Inferior parietal cortex (tissue), 1 donor: Measurements from ENCODE around the gene THAP3.
"Not testable (repeated sequence)": the region's sequence is repeated elsewhere in the genome, so short reads cannot be mapped to it uniquely, and the experiment has no call there.

Experiments
- DNase-seq: peaks from one replicate; pipeline ENCODE4 v3.0.0-alpha.2; 2016; ENCODE audit errors: extremely low spot score

The THAP3 gene

DNA sequence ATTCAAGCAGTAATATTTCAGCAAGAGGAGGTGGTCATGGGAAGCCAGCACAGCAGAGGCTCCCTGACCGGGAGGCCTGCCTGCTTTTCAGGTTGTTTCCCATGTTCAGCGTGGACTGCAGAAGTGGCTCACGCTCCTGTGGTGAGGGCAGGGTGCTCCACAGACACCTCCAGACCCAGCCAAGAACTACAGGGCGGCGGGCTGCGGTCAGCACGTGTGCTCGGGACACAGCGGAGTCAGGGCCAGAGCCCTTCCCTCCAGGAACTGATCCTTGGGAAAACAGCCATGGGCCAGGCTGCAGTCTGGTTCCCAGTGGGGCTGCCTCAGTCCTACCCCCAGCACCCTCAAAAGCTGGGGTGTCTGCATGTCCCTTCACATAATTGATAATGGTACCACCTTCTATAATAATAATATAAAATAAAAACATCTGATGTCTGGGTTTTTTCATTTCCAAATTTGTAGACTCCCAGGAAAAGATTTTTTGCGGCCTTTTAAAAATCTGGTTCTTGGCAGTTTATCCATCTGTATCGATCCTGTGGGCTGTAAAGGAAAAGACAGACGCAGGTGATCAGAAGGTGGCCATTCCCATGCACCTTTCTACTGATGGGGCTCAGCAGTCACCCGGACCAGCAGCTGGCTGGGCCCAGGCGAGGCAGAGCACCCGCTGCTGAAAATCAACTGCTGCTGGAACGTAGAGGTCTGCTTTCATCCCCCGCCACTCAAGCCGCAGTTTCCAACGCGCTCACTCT lies 10.7 kb downstream of the THAP3 start:
- no peak for DNase-seq

- DNase-seq = no peak
These were observed 11.5 kb downstream of the THAP3 start for GRCh38 chr1:6635910-6636760.

- DNase-seq = not testable (repeated sequence)
These were observed 12.1 kb downstream of the THAP3 start for GRCh38 chr1:6636778-6637177.

- DNase-seq = no peak
These were observed 13.1 kb downstream of the THAP3 start for GRCh38 chr1:6637770-6638169.

GRCh38 chr1:6638226-6638625 lies 13.6 kb downstream of the THAP3 start:
- DNase-seq = peak; percentile 47

- DNase-seq = not testable (repeated sequence)
These were observed 16.2 kb downstream of the THAP3 start for GRCh38 chr1:6640867-6641266.

DNA sequence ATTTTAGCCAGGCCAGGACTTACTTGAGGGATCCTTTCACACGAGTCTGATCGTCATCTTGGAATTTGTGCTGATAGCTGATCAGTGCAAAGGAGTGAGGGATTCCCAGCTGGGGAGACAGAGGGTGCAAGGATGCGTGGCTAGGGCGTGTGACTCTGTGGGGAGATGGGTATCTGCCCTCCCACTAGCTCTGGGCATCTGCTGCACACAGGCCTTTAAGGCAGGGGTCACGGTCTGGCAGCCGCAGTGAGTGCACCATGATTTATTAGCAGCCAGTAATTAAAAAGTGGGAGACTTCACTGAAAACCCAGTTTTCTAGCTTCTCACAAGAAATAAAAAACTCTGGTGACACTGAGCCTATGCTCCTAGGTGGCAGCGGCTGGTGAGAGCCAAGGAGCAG lies 20.4 kb downstream of the THAP3 start:
- DNase-seq = no peak

GRCh38 chr1:6646499-6647148 lies 22.0 kb downstream of the THAP3 start:
- peak; percentile 58 for DNase-seq

DNA sequence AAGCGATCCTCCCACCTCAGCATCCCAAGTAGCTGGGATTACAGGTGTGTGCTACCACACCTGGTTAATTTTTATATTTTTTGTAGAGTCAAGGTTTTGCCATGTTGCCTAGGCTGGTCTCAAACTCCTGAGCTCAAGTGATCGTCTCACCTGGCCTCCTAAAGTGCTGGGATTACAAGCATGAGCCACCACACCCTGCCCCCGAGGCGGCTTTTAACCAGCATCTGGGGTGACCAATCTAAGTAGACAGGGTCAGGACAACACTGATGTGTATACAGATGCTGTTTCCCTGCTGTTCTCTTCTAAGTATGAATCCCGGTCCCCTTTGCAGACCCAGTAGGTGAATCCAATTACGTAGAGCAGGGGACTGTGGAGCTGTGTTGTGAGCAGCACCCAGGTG lies 23.9 kb downstream of the THAP3 start:
- no peak for DNase-seq

DNA sequence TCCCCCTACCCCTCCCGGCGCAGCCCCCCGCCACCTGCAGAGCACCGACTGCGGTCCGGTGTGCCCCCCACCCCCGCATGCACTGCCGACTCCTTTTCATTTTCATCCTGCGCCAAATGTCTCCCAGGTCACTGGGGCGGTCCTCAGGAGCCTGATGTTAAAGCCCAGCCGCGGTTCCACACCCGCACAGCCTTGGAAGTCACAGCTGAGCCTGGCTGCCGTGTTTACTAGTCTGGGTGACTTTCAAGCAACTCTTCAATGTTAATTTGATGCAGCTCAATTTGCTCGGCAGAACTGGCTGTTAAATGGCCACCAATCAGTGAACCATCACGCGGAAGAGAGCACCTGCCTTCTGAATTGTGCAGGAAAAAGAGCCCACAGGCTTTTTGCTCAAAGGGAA lies 27.2 kb downstream of the THAP3 start:
- no peak for DNase-seq

- DNase-seq = no peak
These were observed 28.3 kb downstream of the THAP3 start for GRCh38 chr1:6652986-6653385.

DNA sequence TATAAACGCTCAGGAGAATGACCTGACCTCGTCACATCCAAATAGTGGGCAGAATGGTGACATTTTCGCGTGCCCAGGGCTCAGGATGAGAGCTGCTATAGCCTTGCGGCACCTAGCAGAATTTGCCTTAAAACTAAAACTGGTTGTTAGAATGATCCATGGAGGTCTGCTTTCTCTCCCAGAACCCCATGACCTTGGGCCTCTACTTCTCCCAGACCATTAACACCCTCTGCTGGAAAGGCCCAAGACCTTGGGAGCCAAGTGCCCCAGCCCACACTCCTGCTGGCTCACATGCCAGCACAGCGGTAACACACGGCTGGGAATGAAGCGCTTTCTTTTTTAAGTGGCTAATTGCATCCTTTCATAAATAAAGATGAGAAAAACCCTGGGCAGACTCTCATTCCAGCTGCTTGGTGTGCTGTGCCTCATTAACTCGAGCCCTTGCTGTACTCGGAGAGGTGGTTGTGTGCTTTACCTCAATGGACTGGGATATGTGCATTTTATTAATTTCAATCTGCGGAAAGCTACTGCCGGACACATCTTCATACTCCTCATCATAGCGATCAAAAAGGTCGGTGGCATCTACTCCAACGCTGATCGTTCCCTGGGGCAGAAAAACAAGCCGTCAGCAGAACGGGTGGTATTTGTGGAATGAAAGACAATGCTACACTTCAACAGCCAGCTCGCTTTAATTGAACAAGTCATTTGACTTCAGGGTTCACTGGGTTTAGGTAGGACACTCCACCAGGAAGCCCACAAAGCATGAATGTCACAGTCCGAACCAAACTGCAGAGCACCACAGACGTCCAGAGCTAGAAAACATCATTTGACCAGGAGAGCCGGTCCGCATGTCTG lies 29.0 kb downstream of the THAP3 start:
- DNase-seq = no peak

- DNase-seq = no peak
These were observed 32.5 kb downstream of the THAP3 start for GRCh38 chr1:6657138-6657537.

DNA sequence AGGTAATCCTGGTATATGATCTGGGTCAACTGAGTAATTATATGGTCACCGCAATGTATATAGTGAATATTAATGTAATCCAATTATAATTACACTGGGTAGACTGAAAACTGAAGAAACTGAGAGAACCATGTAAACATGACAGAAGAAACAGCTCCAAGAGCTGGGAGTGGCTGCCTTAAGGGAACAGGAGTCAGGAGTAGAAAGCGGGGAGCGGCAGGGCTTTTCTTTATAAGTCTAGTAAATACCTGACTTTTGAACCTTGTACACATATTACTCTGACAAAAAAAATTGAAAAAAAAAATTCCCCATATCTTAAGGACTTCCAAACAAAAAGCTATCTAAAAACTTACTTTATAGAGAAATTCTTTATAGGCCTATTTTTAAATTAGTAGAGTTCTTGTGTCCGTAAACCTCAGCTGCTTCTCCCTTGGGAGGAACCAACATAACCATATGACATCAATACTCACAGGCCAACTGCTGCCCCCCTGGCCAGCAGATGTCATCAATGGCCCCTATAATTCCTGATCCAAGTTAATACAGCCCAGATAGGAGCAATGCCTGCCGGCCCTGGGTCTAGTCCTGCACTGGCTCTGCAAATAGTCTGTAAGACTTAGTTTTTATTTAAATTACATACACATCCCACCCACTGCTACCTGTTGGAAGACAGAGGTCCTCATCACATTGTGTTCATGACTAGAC lies 33.8 kb downstream of the THAP3 start:
- no peak for DNase-seq

- no peak for DNase-seq
These were observed 35.9 kb downstream of the THAP3 start for GRCh38 chr1:6660415-6661049.

DNA sequence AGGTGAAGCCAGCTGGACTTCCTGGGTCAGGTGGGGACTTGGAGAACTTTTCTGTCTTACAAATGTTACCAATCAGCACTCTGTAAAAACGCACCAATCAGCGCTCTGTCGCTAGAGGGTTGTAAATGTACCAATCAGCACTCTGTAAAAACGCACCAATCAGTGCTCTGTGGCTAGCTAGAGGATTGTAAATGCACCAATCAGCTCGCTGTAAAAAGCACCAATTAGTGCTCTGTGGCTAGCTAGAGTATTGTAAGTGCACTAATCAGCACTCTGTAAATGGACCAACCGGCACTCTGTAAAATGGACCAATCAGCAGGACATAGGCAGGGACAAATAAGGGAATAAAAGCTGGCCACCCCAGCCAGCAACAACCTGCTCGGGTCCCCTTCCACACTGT lies 37.8 kb downstream of the THAP3 start:
- not testable (repeated sequence) for DNase-seq

GRCh38 chr1:6666696-6667095 lies 42.0 kb downstream of the THAP3 start:
- no peak for DNase-seq

GRCh38 chr1:6667139-6667538 lies 42.5 kb downstream of the THAP3 start:
- DNase-seq = no peak

GRCh38 chr1:6668503-6668902 lies 43.8 kb downstream of the THAP3 start:
- no peak for DNase-seq

GRCh38 chr1:6672558-6672957 lies 47.9 kb downstream of the THAP3 start:
- peak; percentile 21 for DNase-seq
